SU-DHL-6 (cell line): Measurements from ENCODE around the gene CHURC1.

Source experiments
- H2AFZ ChIP-seq: fragments of 200-600 bp; sonication (generic); 2 replicates; pipeline ENCODE4 v1.6.1; 2014; ENCODE audit warnings: low read depth, mild to moderate bottlenecking, moderate library complexity, mixed read lengths, antibody characterized with exemption, low read length; ENCODE audit not compliant: severe bottlenecking
- H3F3A ChIP-seq: fragments of 200-600 bp; shearing (Covaris generic); 2 replicates; pipeline ENCODE4 v1.6.0; 2016; ENCODE audit warnings: antibody characterized with exemption, mild to moderate bottlenecking; ENCODE audit not compliant: insufficient read depth
- H3K27ac ChIP-seq: fragments of 200-600 bp; sonication (generic); 2 replicates; pipeline ENCODE4 v1.5.1; 2016; ENCODE audit warnings: low read depth, mild to moderate bottlenecking, low read length, moderate library complexity, mixed read lengths
- H3K27me3 ChIP-seq: fragments of 200-600 bp; sonication (generic), shearing (Covaris generic); 2 replicates; pipeline ENCODE4 v1.6.0; 2014; ENCODE audit warnings: mild to moderate bottlenecking, low read length
- H3K36me3 ChIP-seq: fragments of 200-600 bp; sonication (generic); 2 replicates; pipeline ENCODE4 v1.6.1; 2014; ENCODE audit warnings: mild to moderate bottlenecking, low read length, mixed read lengths
- H3K4me2 ChIP-seq: fragments of 300-600, 200-600 bp; shearing (Covaris generic), sonication (generic); 2 replicates; pipeline ENCODE4 v1.6.0; 2014; ENCODE audit warnings: low read length, low read depth, mild to moderate bottlenecking; ENCODE audit not compliant: poor library complexity, severe bottlenecking
- H3K4me3 ChIP-seq: fragments of 200-600 bp; sonication (generic); 2 replicates; pipeline ENCODE4 v1.5.1; 2014; ENCODE audit warnings: antibody characterized with exemption, low read length, mild to moderate bottlenecking, mixed read lengths; ENCODE audit not compliant: insufficient read depth, poor library complexity, severe bottlenecking
- H3K79me2 ChIP-seq: fragments of 200-600 bp; sonication (generic); 2 replicates; pipeline ENCODE4 v1.6.1; 2014; ENCODE audit warnings: mild to moderate bottlenecking, low read length, moderate library complexity; ENCODE audit not compliant: insufficient read depth
- H3K9ac ChIP-seq: fragments of 200-600 bp; sonication (generic); 2 replicates; pipeline ENCODE4 v1.7.0; 2014; ENCODE audit warnings: mild to moderate bottlenecking, low read length
- H3K9me2 ChIP-seq: fragments of 200-600 bp; sonication (generic); replicated peaks from 2 replicates; pipeline ENCODE4 v1.6.1; 2014; ENCODE audit warnings: low read length; ENCODE audit not compliant: insufficient read depth
- H3K9me3 ChIP-seq: fragments of 200-600 bp; sonication (generic); 2 replicates; pipeline ENCODE4 v1.6.1; 2014; ENCODE audit warnings: low read length, mixed read lengths; ENCODE audit not compliant: insufficient read depth
- H4K20me1 ChIP-seq: fragments of 200-600 bp; sonication (generic); 2 replicates; pipeline ENCODE4 v1.6.1; 2014; ENCODE audit warnings: low read depth, mild to moderate bottlenecking, antibody characterized with exemption, low read length, moderate library complexity, mixed read lengths
- EZH2phosphoT487 ChIP-seq: fragments of 200-600 bp; sonication (generic), shearing (Covaris generic); conservative IDR thresholded peaks from 2 replicates; pipeline ENCODE4 v1.6.1; 2018; ENCODE audit warnings: mild to moderate bottlenecking, antibody characterized with exemption, low read length, moderate library complexity, mixed read lengths
- TF ChIP-seq, protein P1 (sequence below): fragments of 200-600 bp; sonication (generic); IDR thresholded peaks from one replicate; pipeline ENCODE4 v1.5.1; 2017; ENCODE audit warnings: antibody characterized with exemption, mild to moderate bottlenecking, low read length, moderate library complexity; ENCODE audit not compliant: insufficient read depth, poor library complexity, severe bottlenecking

CHURC1 gene

DNA sequence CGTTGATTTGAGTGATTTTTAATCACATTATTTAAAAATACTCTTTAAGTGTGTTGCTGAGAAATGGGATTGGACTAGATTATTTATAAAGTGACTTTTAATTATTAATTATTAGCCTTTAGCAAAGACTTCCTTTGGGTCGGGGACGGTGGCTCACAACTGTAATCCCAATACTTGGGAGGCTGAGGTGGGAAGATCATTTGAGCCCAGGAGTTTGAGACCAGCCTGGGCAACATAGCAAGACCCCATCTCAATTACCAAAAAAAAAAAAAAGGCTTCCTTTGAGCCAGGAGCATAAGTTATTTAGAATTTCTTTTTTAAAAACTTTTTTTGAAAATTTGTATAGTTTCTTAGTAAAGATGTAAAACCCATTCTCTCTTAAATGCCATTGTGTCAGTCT lies 8.8 kb downstream of the CHURC1 start:
- no peaks in the 10 kb centered on the region for H3K27me3 ChIP-seq
- TF ChIP-seq, protein P1, sequence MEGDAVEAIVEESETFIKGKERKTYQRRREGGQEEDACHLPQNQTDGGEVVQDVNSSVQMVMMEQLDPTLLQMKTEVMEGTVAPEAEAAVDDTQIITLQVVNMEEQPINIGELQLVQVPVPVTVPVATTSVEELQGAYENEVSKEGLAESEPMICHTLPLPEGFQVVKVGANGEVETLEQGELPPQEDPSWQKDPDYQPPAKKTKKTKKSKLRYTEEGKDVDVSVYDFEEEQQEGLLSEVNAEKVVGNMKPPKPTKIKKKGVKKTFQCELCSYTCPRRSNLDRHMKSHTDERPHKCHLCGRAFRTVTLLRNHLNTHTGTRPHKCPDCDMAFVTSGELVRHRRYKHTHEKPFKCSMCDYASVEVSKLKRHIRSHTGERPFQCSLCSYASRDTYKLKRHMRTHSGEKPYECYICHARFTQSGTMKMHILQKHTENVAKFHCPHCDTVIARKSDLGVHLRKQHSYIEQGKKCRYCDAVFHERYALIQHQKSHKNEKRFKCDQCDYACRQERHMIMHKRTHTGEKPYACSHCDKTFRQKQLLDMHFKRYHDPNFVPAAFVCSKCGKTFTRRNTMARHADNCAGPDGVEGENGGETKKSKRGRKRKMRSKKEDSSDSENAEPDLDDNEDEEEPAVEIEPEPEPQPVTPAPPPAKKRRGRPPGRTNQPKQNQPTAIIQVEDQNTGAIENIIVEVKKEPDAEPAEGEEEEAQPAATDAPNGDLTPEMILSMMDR: no peak
- TF ChIP-seq EZH2phosphoT487: no peak
- H3K9me3 ChIP-seq: no peaks in the 10 kb centered on the region
- peaks cover 33% of the 10 kb centered on the region for H3K36me3 ChIP-seq
- H2AFZ ChIP-seq: no peak overlapping the region
- H3K27ac ChIP-seq: no peak overlapping the region
- H3K4me2 ChIP-seq: no peak overlapping the region
- no peak overlapping the region for H3K9ac ChIP-seq
- H3K9me2 ChIP-seq: no peaks in the 10 kb centered on the region
- peaks cover 10% of the 10 kb centered on the region; the same call in 1 of the 2 replicates for H3F3A ChIP-seq
- no peak overlapping the region for H3K4me3 ChIP-seq
- H3K79me2 ChIP-seq: peaks cover 65% of the 10 kb centered on the region
- peaks cover 8% of the 10 kb centered on the region for H4K20me1 ChIP-seq

DNA sequence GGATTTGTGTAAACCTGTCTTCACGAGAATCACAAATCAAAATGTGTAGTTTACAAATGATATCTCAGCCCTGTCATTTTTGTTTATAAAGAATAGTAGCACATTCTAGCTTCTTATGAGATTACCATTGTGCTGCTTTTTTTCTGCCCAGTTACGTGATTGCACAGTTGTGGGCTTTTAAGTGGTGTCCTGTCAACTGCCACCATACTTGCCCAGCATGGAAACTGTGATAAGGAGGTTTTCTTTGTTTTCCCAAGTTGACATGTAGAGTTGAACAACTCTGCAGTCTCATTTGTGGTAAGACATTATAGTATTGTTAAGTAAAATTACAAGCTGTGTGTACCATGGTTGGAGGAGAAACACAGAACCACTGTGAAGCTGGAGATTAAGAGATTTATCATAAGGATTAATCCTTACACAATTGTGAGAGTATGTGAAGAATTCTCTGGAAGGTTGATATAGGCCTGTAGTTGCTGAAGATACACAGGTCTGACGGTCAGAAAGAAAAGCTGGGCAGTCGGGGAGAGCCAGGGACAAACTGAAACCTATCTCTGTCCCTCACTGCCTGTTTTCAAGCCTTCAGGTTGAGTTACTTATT lies 12.2 kb downstream of the CHURC1 start:
- H3K36me3 ChIP-seq: peaks cover 43% of the 10 kb centered on the region

DNA sequence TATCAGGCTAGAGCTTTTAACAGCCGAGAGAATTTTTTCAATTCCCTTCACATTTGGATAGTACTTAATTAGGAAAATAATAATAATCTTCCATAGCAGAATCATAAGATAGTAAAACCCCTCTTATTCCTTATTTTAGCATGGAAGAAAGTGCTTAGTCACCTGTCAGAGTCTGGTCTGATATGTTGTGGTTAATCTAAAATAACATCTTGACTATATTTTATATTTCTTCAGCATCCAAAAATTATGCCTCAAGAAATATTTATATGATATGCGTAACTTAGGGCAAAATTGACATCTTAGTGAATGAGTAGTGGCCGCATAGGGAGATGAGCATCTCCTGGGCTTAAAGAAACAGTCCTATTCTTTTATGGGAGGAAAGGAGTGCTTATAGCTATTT lies 12.8 kb downstream of the CHURC1 start:
- no peaks in the 10 kb centered on the region for H4K20me1 ChIP-seq
- H3K9ac ChIP-seq: no peak overlapping the region
- H3K79me2 ChIP-seq: peaks cover 43% of the 10 kb centered on the region
- H3K27me3 ChIP-seq: no peaks in the 10 kb centered on the region
- H3K9me2 ChIP-seq: no peaks in the 10 kb centered on the region
- H3K4me2 ChIP-seq: no peak overlapping the region
- TF ChIP-seq, protein P1: no peak
- TF ChIP-seq EZH2phosphoT487: no peak
- H3K4me3 ChIP-seq: no peak overlapping the region
- H3F3A ChIP-seq: 0 out of 2 replicates have a peak, but pooled peaks cover 5% of the 10 kb centered on the region
- H3K9me3 ChIP-seq: no peaks in the 10 kb centered on the region
- H2AFZ ChIP-seq: no peak overlapping the region
- H3K36me3 ChIP-seq: peaks cover 46% of the 10 kb centered on the region
- no peak overlapping the region for H3K27ac ChIP-seq

More for the DNA sequence above, 12.2 kb downstream of the CHURC1 start:
- Histone ChIP-seq H4K20me1 (no peaks in the 10 kb centered on the region), H3K27me3 (no peaks in the 10 kb centered on the region), H3K27ac (no peak overlapping the region), H3K79me2 (peaks cover 48% of the 10 kb centered on the region), H3F3A (0 out of 2 replicates have a peak, but pooled peaks cover 5% of the 10 kb centered on the region), H3K4me3 (no peak overlapping the region), H3K9me2 (no peaks in the 10 kb centered on the region), H2AFZ (no peak overlapping the region), H3K9me3 (no peaks in the 10 kb centered on the region), H3K4me2 (no peak overlapping the region), H3K9ac (no peak overlapping the region)
- TF ChIP-seq EZH2phosphoT487: no peak
- TF ChIP-seq, protein P1: no peak
